GM18499 (cell line): Measurements from ENCODE around the gene RBBP9.
"Not testable (repeated sequence)": the region's sequence is repeated elsewhere in the genome, so short reads cannot be mapped to it uniquely, and the experiment has no call there.

Source experiments
- ATAC-seq: cut with Tn5 transposase; IDR thresholded peaks from one replicate; pipeline ENCODE4 v1.9.1; 2021; ENCODE audit warnings: moderate number of reproducible peaks; ENCODE audit not compliant: insufficient read depth, unreplicated experiment

RBBP9 gene

DNA sequence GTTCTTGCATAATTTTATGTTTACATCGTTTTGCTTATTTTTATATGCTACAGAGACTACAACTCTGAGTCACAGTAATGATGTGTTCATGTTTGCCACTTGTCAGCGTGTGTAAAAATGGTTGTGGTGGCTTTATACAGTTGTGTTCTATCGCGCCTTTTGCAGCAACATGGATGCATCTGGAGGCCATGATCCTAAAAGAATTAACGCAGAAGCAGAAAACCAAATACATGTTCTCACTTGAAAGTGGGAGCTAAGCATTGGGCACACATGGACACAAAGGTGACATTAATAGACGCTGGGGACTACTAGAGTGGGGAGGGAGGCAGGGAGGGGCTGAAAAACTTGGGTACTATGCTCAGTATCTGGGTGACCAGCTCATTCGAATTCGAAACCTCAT, 9.7 kb upstream of the RBBP9 start:
- ATAC-seq = no peak

GRCh38 chr20:18504479-18505060, 7.5 kb upstream of the RBBP9 start:
- ATAC-seq = no peak

DNA sequence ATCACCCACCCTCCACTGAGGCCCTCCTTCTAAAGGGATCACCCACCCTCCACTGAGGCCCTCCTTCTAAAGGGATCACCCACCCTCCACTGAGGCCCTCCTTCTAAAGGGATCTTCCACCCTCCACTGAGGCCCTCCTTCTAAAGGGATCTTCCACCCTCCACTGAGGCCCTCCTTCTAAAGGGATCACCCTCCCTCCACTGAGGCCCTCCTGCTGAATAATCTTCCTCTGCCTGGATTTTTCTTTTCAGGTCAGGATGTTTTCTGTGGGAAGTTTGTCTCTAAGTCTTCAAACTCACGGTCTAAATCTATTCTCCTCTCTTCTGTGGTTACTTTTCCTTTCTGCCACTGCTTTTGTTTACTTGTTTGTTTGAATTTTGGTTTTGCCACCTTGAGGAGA, 4.6 kb upstream of the RBBP9 start:
- ATAC-seq = not testable (repeated sequence)

GRCh38 chr20:18497603-18498002, 578 bp upstream of the RBBP9 start:
- ATAC-seq = no peak

GRCh38 chr20:18496042-18496441, 983 bp downstream of the RBBP9 start:
- ATAC-seq = no peak

- ATAC-seq = no peak
Observed at GRCh38 chr20:18488301-18488700, 8.7 kb downstream of the RBBP9 start.

- no peak for ATAC-seq
Observed at GRCh38 chr20:18481596-18481995, 15.4 kb downstream of the RBBP9 start.

- no peak for ATAC-seq
Observed at GRCh38 chr20:18477821-18478220, 19.2 kb downstream of the RBBP9 start.

GRCh38 chr20:18477218-18477617, 19.8 kb downstream of the RBBP9 start:
- no peak for ATAC-seq

DNA sequence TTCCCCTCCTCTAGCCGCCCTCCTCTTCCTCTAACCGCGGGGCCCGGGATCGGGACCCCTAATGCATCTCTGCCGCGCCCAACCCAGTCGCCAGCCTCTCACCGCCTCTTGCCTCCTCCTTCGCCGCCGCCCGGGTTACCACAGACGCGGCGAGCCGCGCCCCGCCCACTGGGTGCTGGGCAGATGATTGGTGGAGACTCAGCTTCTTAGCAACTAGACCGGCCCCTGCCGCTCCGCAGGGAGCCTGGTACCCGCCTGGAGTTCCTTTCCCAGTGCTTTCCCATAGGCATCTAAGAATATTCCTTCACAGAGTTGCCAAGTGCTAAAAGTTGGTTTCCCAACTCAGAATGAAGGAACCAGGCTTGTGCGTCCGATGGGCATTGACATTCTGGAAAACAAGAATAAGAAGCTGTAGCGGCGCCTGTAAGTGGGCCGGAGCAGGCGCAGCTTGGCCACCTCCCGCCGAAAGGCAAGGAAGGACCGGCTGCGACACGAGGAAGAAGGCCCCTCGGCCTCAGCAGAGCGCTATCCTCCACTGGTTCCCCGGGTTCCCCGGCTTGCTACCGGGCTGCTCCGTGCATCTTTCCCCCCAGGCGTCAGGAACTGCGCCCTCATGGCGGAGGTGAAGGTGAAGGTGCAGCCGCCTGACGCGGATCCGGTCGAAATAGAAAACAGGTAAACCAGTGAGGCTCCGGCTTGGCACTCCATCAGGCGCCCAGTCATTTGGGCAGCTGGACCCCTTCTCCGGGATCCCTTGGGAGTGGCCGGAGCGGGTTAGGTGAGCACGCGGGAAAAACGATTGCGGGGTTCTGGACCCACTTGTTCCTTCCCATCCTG, 29.9 kb downstream of the RBBP9 start, which contains the start of the genes DZANK1 and POLR3F:
Gene DZANK1 (minus strand): TSS at position 137 of the 837 bp plus-strand sequence. CDS start 1,672 bp downstream, outside the sequence.
Gene POLR3F (plus strand): TSS at position 497 of the 837 bp plus-strand sequence. CDS start 117 bp downstream, at position 614.
- ATAC-seq = peak; percentile 91

DNA sequence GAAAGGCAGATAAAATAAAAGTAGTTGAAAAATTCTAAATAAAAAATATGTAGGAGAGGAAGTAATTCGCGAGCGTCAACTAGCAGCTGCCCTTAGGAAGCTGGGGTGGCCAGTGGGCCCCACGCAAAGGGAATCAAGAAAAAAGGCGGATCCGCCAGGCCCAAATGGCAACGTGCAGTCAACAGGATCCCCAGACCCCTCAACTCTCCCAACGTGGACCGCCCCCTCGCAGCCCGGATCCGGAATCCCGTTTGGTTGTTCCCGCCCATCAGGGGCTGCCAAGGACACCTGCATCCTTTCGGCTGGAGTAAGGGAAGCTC, 30.5 kb downstream of the RBBP9 start:
- no peak for ATAC-seq

DNA sequence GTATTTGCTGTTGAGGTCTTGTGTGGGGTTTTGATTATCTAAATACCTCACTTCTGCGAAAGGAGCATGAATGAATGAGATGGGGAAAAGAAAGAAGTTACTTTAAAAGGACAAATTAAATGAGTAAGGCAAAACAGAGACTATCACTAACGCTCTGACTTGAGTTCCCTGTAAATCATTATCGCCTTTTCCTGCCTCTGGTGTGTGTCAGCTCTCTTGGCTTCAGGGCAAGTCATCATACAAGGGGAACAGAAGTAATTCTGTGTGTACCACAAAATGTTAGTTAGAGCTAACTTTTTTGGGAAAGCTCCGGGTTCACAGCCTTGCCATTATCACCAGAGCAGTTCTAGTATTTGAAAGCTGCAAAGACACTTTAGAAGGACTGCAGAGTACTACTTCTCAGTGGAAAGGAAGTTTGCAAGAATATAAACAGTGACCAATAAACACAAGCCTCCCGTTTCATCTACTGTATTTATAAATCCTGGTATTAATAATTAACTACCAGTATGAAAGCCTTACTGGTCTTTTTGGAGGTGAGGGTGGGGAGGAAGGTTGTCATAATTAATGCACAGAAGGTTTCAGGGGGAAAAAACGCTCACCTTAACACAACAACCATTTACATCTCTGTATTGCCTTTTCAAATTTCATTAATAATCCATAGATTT, 31.4 kb downstream of the RBBP9 start:
- no peak for ATAC-seq

DNA sequence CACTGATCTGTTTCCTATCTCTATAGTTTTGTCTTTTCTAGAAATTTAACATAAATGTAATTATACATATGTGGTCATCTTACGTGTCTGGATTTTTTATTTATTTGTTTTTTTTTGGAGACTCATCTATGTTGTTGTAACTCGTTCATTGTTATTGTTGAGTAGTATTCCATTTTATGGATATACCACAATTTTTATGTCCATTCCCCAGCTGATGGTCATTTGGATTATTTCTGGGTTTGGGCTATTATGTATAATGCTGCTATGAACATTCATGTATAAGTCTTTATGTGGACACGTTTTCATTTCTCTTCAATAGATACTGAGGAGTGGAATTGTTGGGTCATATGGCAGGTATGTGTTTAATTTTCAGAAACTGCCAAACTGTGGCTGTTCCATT, 40.4 kb downstream of the RBBP9 start:
- ATAC-seq = no peak

GRCh38 chr20:18443886-18444285, 53.1 kb downstream of the RBBP9 start:
- ATAC-seq = no peak

- ATAC-seq = no peak
Observed at GRCh38 chr20:18440403-18440802, 56.6 kb downstream of the RBBP9 start.

- ATAC-seq = no peak
Observed at GRCh38 chr20:18436847-18437246, 60.2 kb downstream of the RBBP9 start.
